Activated T-helper 1 cell treated with Interleukin-2 at 50 U/mL for 16 hours (primary cell): ENCODE measurements around the gene DISP3.
"Not testable (repeated sequence)": the region's sequence is repeated elsewhere in the genome, so short reads cannot be mapped to it uniquely, and the experiment has no call there.

ENCODE experiments used
- DNase-seq: peaks from one replicate; pipeline ENCODE4 v3.0.0-alpha.2; 2020; ENCODE audit warnings: low read depth

Gene DISP3

DNA sequence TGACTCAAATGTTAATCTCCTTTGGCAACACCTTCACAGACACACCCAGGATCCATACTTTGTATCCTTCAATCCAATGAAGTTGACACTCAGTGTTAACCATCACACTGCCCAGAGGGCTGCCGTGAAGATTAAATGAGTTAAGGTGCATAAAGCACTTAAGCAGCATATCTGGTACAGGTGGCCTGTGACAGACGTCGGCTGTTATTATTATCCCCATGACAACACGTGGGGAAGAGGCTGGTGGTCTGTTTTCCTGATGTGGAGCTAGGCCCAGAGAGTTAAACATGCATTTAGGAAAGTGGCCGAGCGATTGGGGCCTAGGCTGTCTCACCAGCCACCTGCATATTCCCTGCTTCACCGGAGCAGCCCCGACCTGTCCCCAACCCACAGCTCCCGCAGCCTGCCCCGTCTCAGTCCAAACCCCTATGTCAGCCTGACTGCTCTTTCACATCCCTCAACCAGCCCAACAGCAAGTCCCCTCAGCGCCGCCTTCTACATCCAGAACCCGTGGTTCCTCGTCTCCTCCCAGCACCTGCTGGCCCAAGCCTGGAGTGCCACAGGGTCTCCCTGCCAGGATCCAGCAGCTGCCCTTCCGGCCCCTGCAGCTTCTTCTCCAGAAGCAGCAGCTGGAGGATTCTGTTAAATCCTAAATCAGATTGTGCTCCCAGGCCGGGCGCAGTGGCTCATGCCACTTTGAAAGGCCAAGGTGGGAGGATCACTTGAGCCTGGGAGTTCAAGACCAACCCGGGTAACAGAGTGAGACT, 97.3 kb downstream of the DISP3 start:
- DNase-seq, result no peak

DNA sequence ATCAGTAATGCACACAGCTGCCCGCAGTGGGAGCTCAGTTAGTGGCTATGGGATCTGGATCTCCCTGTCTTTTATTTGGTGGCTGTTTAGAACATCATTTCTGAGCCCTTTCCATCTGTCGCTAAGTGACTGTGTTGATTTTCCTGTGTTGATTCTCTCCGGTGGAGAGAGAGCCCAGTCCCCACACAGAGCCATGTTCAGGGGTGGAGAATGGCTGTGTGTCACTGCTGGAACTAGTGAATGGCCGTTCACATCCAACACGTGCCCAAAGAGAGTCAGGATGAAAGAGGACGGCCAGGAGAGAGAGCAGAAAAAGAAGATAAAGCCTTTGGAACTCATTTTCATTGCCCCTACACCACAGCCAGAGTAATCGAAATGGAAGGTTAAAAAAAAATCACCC, 99.0 kb downstream of the DISP3 start:
- no peak for DNase-seq

DNA sequence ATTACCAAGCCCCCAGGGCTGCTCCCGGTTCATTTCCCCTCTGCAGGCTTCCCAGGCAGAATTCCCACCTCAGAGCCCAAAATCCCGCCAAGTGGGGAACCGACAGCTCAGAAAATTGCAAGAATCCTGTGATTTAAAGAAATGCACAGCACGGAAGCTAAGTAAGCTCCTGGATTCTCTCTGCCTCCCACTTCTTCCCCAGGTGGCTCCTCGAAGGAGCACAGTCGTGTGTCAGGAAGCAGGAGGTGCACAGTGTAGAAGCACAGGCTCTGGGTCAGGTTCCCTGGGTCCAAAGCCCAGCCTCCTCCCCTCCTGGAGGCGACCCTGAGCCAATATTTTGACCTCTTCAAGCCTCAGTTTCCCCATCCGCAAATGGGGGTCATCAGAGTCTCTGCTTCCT, 100.6 kb downstream of the DISP3 start:
- DNase-seq, result no peak

DNA sequence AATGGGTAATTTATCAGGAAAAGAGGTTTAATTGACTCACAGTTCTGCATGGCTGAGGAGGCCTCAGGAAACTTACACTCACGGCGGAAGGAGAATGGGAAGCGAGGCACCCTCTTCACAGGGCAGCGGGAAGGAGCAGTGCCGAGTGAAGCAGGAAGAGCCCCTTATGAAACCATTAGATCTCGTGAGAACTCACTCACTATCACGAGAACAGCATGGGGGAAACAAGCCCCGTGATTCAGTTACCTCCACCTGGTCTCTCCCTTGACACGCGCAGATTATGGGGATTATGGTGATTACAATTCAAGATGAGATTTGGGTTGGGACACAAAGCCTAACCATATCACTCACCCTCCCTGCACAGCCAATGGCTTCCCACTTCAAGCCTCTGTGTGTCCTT, 101.1 kb downstream of the DISP3 start:
- not testable (repeated sequence) for DNase-seq

DNA sequence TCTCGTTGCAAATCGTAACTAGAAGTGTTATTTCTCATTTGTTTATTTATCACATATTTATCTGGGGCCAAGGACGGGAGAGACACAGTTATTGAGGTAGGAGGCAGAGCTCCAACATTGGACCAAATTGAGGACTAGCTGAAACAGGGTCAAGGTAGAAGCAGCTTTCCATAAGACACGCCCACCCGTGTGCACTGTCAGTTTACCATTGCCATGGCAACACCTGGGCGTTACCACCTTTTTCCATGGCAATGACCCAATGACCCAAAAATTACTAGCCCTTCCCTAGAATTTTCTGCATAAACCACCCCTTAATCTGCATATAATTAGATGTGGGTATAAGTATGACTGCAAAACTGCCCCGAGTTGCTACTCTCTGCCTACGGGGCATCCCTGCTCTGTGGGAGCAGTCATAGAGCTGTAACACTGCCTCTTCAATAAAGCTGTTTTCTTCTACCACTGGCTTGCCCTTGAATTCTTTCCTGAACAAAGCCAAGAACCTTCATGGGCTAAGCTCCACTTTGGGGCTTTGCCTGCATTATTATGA, 102.6 kb downstream of the DISP3 start:
- DNase-seq, result no peak

DNA sequence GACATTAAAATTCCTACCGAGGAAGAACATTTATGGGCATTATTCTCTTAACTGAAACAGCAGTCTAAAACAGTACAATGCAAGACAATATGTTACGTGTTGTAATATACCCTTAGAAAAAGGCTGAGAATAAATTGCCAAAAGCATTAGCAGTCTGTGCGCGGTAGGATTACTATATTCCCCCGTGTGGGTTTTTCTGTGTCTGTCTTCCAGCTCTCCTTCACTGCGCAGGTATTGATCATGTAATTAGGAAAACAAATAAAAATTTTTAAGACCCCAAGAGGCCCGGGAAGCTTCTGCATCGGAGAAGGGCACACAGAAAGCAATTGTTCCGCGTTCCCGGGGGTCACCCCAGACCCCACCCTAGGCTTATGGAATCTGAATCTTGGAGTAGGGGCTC, 106.4 kb downstream of the DISP3 start:
- no peak for DNase-seq
